SJSA1 (cell line): Measurements from ENCODE around the gene C3orf70. TPM values are rescaled to one million over a fixed set of nuclear protein-coding genes. Genes with fewer than 3 reads are reported as not detected.
"Not testable (repeated sequence)": the region's sequence is repeated elsewhere in the genome, so short reads cannot be mapped to it uniquely, and the experiment has no call there.

Experiments used
- DNase-seq, 2 experiments: peaks; one replicate each; pipeline ENCODE4 v3.0.0-alpha.2; 2015 to 2020; ENCODE audit warnings: low spot score in 2 of 2, low read depth in 1 of 2
- H3K27ac ChIP-seq: fragments of 250-450 bp; sonication (Bioruptor Pico); 2 replicates; pipeline ENCODE4 v1.5.1; 2020; ENCODE audit warnings: mild to moderate bottlenecking, moderate library complexity
- H3K27me3 ChIP-seq: fragments of 250-450 bp; sonication (Bioruptor Pico); replicated peaks from 2 replicates; pipeline ENCODE4 v1.5.1; 2020; ENCODE audit warnings: mild to moderate bottlenecking, moderate library complexity
- H3K36me3 ChIP-seq: fragments of 250-450 bp; sonication (Bioruptor Pico); 2 replicates; pipeline ENCODE4 v1.5.1; 2020; ENCODE audit warnings: mild to moderate bottlenecking
- H3K4me1 ChIP-seq: fragments of 250-450 bp; sonication (Bioruptor Pico); replicated peaks from 2 replicates; pipeline ENCODE4 v1.6.1; 2021; ENCODE audit warnings: mild to moderate bottlenecking
- H3K4me3 ChIP-seq: fragments of 250-450 bp; sonication (Bioruptor Pico); 2 replicates; pipeline ENCODE4 v1.5.1; 2020; ENCODE audit warnings: mild to moderate bottlenecking
- H3K9me3 ChIP-seq: fragments of 250-450 bp; sonication (Bioruptor Pico); replicated peaks from 2 replicates; pipeline ENCODE4 v1.5.1; 2020; ENCODE audit warnings: mild to moderate bottlenecking
- total RNA-seq: library from RNA; depleted of rRNA; stranded (reverse); fragments of >200 nt; shearing (Covaris generic); gene quantifications from 2 replicates; pipeline ENCODE4 v1.2.3, GENCODE V29; 2014

Gene C3orf70
- total RNA-seq, 1 experiment from 2014 or later, result 0.08 TPM

DNA sequence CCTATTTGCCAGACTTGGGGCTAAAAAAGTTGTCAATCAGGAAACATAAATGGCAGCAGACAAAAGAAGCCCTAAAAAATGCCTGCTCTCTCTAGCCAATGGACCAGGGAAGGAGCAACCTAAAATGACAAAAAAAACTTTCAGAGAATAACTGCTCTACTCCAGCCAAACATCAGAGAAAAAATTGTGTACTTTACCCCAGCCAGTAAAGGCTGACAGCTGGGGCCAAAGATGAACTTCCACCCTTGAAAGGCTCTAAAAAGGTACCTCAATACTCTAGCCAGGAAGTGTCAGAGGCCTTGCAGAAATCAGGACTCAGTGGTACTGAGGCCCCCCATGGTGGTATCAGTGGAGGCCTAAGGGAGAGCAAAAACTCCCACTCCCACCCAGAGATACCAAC, 18.4 kb downstream of the C3orf70 start:
- no peaks in the 10 kb centered on the region for H3K36me3 ChIP-seq
- H3K27me3 ChIP-seq, result no peaks in the 10 kb centered on the region
- no peaks in the 10 kb centered on the region for H3K9me3 ChIP-seq
- no peak overlapping the region for H3K4me3 ChIP-seq
- H3K4me1 ChIP-seq, result no peaks in the 10 kb centered on the region
- H3K27ac ChIP-seq, result no peak overlapping the region
- no peak for DNase-seq

DNA sequence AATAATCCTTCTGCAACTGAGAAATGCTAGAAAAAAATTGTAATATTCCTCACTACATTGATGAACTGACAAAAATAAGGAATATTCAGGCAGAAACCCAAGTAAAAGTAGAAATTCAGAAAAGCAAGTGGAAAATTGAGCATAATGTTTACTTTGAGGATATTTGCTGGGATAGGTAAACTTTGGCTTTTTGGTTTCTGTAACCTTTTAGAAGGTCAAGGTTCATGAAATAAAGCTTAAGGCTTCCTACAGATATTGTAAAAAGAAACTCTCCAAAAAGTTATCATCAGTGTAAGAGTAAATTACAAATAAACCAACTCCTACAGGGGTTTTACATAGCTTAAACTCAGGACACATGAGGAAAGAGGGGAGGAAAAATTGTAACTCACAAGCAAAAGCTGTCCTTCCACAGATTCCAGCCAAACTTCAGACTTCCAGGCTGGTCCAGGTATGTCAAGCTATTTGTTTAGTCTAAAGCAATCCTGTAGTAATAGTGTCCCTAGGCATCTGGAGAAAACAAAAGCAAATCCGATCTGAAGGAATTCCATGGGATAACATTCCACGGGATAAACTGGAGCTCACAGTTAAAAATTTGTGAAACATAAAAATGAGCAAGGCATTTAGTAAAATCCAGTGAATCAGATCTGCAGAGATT, 21.1 kb downstream of the C3orf70 start:
- H3K27me3 ChIP-seq, result 0 out of 2 replicates have a peak, but pooled peaks cover 3% of the 10 kb centered on the region
- no peak overlapping the region for H3K27ac ChIP-seq
- DNase-seq, result no peak
- H3K4me1 ChIP-seq, result no peaks in the 10 kb centered on the region
- no peak overlapping the region for H3K4me3 ChIP-seq
- H3K9me3 ChIP-seq, result no peaks in the 10 kb centered on the region
- no peaks in the 10 kb centered on the region for H3K36me3 ChIP-seq

DNA sequence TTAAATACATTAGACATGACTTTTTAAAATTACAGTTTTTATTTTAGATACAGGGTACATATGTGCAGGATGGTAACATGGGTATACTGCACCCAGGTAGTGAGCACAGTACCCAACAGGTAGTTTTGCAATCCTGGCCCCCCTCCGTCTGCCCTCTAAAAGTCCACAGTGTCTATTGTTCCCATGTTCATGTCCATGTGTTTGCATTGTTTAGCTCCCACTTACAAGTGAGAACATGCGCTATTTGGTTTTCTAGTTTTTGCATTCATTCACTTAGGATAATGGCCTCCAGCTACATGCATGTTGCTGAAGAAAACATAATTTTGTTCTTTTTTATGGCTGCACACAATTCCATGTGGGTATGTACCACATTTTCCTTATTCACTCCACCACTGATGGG, 23.8 kb downstream of the C3orf70 start:
- Histone ChIP-seq H3K9me3 (no peaks in the 10 kb centered on the region), H3K4me3 (no peak overlapping the region), H3K27ac (no peak overlapping the region), H3K27me3 (0 out of 2 replicates have a peak, but pooled peaks cover 3% of the 10 kb centered on the region), H3K4me1 (no peaks in the 10 kb centered on the region), H3K36me3 (no peaks in the 10 kb centered on the region)
- DNase-seq, result no peak

DNA sequence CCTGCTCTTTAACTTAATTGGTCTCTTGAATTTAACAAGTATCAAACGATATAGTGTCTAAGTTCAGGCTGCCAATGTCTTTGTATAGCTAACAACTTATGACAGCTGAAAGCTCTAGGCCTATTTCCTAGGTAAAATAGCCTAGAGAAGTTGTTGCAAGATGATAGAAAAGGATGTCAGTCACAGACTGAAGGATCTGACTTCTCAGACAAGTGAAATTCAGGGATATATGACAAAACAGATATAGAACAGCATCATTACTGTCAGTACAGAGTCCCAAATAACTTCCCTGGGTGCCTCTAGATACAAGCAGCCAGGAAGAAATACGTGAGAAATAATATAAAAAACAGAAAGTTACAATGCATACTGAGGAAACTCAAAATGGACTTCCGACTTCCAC, 26.7 kb downstream of the C3orf70 start:
- no peaks in the 10 kb centered on the region for H3K9me3 ChIP-seq
- H3K4me3 ChIP-seq, result no peak overlapping the region
- no peaks in the 10 kb centered on the region for H3K4me1 ChIP-seq
- no peaks in the 10 kb centered on the region for H3K36me3 ChIP-seq
- 0 out of 2 replicates have a peak, but pooled peaks cover 3% of the 10 kb centered on the region for H3K27me3 ChIP-seq
- DNase-seq, result no peak
- no peak overlapping the region for H3K27ac ChIP-seq

DNA sequence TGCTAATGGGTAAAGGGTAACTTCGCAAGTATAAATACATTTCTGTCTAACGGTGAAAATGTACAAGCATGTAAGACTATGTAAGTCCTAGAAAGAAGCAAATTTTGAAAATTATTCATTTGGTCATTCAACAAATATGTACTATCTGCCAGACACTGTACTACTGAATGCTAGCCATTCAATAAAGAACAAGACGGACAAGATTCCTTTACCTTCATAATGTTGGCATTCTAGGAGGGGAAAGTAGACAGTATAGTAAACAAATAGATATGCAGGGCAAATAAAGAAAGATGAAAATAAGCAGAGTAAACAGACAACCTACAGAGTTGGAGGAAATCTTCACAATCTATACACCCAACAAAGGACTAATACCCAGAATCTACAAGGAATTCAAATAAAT, 32.7 kb downstream of the C3orf70 start:
- H3K4me3 ChIP-seq, result no peak overlapping the region
- no peaks in the 10 kb centered on the region for H3K9me3 ChIP-seq
- H3K36me3 ChIP-seq, result no peaks in the 10 kb centered on the region
- H3K27me3 ChIP-seq, result peaks cover 3% of the 10 kb centered on the region; the same call in 1 of the 2 replicates
- no peak overlapping the region for H3K27ac ChIP-seq
- no peak for DNase-seq
- no peaks in the 10 kb centered on the region for H3K4me1 ChIP-seq

DNA sequence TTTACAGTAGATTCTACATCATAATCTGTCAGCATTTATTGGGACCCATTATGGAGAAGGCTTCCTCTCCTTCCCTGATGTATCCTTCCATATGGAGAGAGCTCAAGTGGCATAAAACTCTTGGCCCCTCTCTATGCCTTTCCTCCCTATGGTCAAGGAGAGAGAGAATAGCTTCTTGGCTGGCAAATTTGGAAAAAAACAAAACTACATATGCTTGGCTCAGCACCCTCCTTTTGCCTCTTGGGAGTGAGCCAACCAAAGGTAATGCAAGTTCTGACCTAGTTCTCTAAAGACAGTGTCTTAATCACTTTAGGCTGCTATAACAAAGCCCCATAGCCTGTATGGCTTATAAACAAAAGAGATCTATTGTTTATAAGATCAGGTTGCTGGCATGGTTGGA, 37.5 kb downstream of the C3orf70 start:
- Histone ChIP-seq H3K4me3 (no peak overlapping the region), H3K27ac (no peak overlapping the region), H3K9me3 (no peaks in the 10 kb centered on the region), H3K36me3 (no peaks in the 10 kb centered on the region), H3K4me1 (no peaks in the 10 kb centered on the region), H3K27me3 (peaks cover 3% of the 10 kb centered on the region; the same call in 1 of the 2 replicates)
- DNase-seq, result no peak

DNA sequence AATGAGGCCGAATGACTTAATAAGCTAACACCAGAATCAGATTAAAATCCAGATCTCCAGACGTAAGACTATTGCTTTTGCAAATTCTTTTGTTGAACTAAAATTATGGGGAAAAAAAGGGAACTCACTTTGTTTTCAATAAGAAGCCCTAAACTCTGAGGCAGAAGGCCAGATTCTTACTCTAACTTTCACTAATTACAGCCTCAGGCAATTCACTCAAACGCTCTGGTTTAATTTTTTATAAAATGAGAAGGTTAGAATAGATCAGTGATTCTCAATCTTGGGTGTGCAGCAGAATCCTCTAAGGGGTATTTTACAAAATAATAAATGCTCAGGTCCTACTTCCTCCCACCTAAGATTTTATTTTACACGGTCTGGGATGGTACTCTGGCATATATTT, 38.1 kb downstream of the C3orf70 start:
- H3K4me1 ChIP-seq, result no peaks in the 10 kb centered on the region
- no peaks in the 10 kb centered on the region for H3K9me3 ChIP-seq
- H3K27ac ChIP-seq, result no peak overlapping the region
- DNase-seq, result no peak
- H3K4me3 ChIP-seq, result no peak overlapping the region
- peaks cover 3% of the 10 kb centered on the region; the same call in 1 of the 2 replicates for H3K27me3 ChIP-seq
- H3K36me3 ChIP-seq, result no peaks in the 10 kb centered on the region

DNA sequence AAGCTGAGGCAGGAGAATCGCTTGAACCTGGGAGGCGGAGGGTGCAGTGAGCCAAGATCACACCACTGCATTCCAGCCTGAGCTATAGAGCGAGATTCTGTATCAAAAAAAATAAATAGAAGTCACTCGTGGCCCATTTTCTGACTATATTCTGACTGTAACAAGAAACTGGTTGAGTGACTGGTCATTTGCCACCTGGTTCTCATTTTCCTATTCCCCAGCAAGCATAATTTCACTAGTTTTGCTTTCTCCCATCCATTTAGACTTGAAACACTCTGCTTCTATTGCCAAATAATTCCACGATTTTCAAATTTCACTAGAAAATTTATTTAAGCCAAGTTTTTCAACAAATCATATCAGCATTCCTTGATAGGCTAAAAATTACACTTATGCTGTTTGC, 40.7 kb downstream of the C3orf70 start:
- Histone ChIP-seq H3K36me3 (no peaks in the 10 kb centered on the region), H3K27me3 (no peaks in the 10 kb centered on the region), H3K4me1 (no peaks in the 10 kb centered on the region), H3K4me3 (no peak overlapping the region), H3K27ac (no peak overlapping the region), H3K9me3 (no peaks in the 10 kb centered on the region)
- no peak for DNase-seq

DNA sequence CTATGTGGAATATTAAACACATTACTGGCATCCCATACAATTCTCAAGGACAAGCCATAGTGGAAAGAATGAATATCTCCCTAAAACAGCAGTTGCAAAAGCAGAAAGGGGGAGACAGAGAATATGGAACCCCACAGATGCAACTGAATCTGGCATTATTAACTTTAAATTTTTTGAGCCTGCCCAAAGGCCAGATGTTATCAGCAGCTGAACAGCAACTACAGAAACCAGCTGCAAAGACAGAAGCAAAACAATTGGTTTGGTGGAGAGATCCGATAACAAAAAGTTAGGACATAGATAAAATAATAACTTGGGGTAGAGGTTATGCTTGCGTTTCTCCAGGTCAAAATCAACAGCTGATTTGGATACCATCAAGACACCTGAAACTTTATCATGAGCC, 43.8 kb downstream of the C3orf70 start:
- not testable (repeated sequence) for DNase-seq, H3K27me3 ChIP-seq, H3K36me3 ChIP-seq, H3K9me3 ChIP-seq, H3K27ac ChIP-seq, H3K4me1 ChIP-seq, H3K4me3 ChIP-seq

DNA sequence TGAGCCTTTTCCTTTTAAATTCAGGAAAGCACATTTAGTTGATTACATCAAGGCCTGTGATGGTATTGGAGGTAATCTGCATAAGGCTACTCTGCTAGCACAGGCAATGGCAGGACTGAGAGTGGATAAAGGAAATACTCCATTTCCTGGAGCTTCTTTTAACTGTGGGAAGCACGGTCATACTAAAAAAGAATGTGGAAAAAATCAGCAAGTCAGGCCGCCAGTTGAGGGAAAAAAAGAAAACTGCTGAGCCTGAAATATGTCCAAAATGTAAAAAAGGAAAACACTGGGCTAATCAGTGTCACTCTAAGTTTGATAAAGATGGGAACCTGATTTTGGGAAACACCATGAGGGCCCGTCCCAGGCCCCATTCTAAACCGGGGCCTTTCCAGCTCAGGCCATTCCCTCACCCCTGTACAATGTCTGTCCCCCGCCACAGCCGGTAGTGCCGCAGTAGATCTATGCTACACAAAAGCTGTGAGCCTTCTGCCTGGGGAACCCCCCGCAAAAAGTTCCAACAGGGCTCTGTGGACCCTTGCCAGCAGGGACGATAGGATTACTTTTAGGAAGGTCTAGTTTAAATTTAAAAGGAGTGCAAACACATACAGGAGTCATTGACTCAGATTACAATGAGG, 46.5 kb downstream of the C3orf70 start:
- H3K27ac ChIP-seq, H3K36me3 ChIP-seq, DNase-seq: not testable (repeated sequence)

DNA sequence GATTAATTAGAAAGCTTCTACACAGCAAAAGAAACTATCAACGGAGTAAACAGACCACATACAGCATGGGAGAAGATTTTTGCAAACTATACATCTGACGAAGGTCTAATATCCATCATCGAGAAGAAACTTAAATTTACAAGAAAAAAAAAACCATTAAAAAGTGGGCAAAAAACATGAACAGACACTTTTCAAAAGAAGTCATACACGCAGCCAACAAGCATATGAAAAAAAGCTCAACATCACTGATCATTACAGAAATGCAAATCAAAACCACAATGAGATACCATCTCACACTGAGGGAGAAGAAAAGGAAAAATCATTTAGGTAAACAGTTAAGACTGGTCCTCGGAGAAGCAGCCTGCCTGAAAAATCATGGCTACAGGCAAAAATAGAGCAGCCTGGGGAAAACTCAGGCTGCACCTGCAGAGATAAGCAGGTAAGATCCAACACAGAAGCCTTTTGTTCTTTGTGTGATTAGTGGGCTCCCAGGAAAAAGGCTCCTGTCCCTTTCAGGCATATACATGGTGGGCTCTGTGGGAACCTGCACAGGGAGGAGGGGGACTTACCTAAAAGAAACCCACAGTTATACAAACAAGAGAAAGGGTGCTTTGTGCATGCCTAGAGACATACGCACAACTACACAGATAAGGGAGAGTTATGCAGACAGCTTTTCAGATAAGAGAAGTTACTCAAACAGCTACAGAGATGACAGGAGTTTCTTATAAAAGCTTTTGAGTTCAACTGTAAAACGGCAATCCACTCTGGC, 49.3 kb downstream of the C3orf70 start:
- Histone ChIP-seq H3K4me1 (no peaks in the 10 kb centered on the region), H3K27me3 (peaks cover 9% of the 10 kb centered on the region; the same call in 1 of the 2 replicates), H3K4me3 (no peak overlapping the region), H3K9me3 (no peaks in the 10 kb centered on the region; the same call in 1 of the 2 replicates), H3K36me3 (no peaks in the 10 kb centered on the region), H3K27ac (no peak overlapping the region)
- no peak for DNase-seq

More for the DNA sequence above, 46.5 kb downstream of the C3orf70 start:
- H3K9me3 ChIP-seq, H3K4me3 ChIP-seq, H3K4me1 ChIP-seq, H3K27me3 ChIP-seq: not testable (repeated sequence)

DNA sequence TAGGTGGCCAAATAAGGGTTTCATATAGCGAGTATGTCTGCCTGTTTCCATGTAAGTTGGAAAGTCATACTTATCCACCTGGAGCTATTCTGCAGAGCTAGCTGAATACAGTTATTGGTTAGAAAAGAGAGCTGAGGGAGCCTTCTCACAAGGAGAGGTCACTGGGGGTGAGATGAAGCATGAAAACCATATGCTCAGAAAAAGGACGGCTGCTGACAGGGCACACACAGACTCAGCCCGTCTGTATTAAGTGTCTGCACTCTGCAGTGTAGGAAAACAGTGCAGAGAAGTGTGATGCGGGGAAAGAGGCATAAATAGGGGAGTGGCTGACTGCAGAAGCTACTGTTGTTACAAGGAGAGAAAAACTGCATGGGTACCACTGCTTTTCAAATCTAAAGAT, 58.2 kb downstream of the C3orf70 start:
- Histone ChIP-seq H3K9me3 (no peaks in the 10 kb centered on the region), H3K4me1 (no peaks in the 10 kb centered on the region), H3K27me3 (peaks cover 3% of the 10 kb centered on the region; the same call in 1 of the 2 replicates), H3K36me3 (no peaks in the 10 kb centered on the region), H3K27ac (no peak overlapping the region), H3K4me3 (no peak overlapping the region)
- DNase-seq, result no peak

DNA sequence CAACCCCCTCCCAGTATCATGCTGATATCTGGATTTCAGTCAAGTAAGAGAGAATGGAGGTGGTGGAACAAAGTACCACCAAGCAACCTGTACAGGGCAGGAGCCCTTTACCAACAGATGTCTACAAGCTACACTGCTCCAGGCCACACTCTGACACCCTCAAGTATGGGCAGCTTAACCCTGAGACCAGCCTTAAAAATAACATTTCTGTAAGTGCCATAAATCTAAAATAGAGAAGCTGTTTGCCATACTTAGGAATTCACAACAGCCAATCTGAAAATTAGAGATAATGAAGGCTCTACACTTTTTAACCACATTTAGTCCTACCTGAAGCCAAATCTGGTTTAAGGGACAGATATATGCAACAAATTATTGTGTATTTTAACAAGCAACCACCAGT, 59.7 kb downstream of the C3orf70 start:
- Histone ChIP-seq H3K4me1 (no peaks in the 10 kb centered on the region), H3K36me3 (no peaks in the 10 kb centered on the region), H3K9me3 (no peaks in the 10 kb centered on the region), H3K27me3 (no peaks in the 10 kb centered on the region; the same call in 1 of the 2 replicates), H3K4me3 (no peak overlapping the region), H3K27ac (no peak overlapping the region)
- no peak for DNase-seq

DNA sequence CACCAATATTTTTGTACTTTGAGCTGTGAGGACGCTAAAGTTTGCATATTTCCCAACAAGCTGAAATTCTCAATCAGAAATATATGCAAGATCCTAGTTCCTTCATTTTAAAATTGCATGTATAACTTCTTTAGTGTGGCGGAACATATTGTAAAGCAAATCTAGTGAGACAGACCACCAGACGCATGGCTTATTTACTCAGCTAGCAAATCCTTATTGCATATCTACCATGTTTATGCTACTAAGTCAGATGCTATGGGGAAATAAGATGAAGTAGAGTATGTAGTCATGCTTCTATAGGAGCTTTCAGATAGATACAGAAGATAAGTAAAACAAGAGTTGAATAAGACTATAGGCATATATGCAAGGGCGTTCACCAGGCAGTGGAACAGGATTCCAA, 62.0 kb downstream of the C3orf70 start:
- Histone ChIP-seq H3K4me3 (no peak overlapping the region), H3K4me1 (no peaks in the 10 kb centered on the region), H3K36me3 (no peaks in the 10 kb centered on the region), H3K27ac (no peak overlapping the region), H3K9me3 (no peaks in the 10 kb centered on the region), H3K27me3 (no peaks in the 10 kb centered on the region; the same call in 1 of the 2 replicates)
- DNase-seq, result no peak
